Trophoblast cell (in vitro differentiated cells and primary cell): ENCODE measurements around the gene NCOA6.

Experiments used
- DNase-seq, 2 donors: peaks; one replicate each; pipeline ENCODE4 v3.0.0-alpha.2; 2016
- H2AFZ ChIP-seq: 2 replicates; pipeline ENCODE4 v1.6.1; 2013; ENCODE audit warnings: low read length, moderate library complexity, mild to moderate bottlenecking; ENCODE audit not compliant: insufficient read depth, poor library complexity
- H2AK5ac ChIP-seq: 2 replicates; pipeline ENCODE4 v1.6.1; 2013; ENCODE audit warnings: mild to moderate bottlenecking, low read length
- H2BK120ac ChIP-seq: 2 replicates; pipeline ENCODE4 v1.6.1; 2013; ENCODE audit warnings: low read length, mild to moderate bottlenecking, moderate library complexity; ENCODE audit not compliant: insufficient read depth, poor library complexity
- H2BK12ac ChIP-seq: 2 replicates; pipeline ENCODE4 v1.6.1; 2013; ENCODE audit warnings: mild to moderate bottlenecking, low read length, moderate library complexity
- H2BK5ac ChIP-seq: 2 replicates; pipeline ENCODE4 v1.6.1; 2013; ENCODE audit warnings: low read length, low read depth, moderate library complexity, mild to moderate bottlenecking; ENCODE audit not compliant: poor library complexity
- H3K14ac ChIP-seq: 2 replicates; pipeline ENCODE4 v1.6.1; 2013; ENCODE audit warnings: mild to moderate bottlenecking, low read length
- H3K18ac ChIP-seq: 2 replicates; pipeline ENCODE4 v1.6.1; 2013; ENCODE audit warnings: mild to moderate bottlenecking, low read length
- H3K23ac ChIP-seq: 2 replicates; pipeline ENCODE4 v1.6.1; 2013; ENCODE audit warnings: low read length
- H3K27ac ChIP-seq: 2 replicates; pipeline ENCODE4 v1.5.1; 2013; ENCODE audit warnings: low read depth, mild to moderate bottlenecking, inconsistent platforms, low read length, moderate library complexity
- H3K27me3 ChIP-seq: 2 replicates; pipeline ENCODE4 v1.6.1; 2013; ENCODE audit warnings: inconsistent platforms, mild to moderate bottlenecking, low read length, moderate library complexity; ENCODE audit not compliant: insufficient read depth
- H3K36me3 ChIP-seq, 2 experiments: 1 replicate in 1 of 2; 2 replicates in 1 of 2; pipeline ENCODE4 v1.6.1; 2013; ENCODE audit warnings: low read length in 2 of 2, mild to moderate bottlenecking in 2 of 2, moderate library complexity in 1 of 2; ENCODE audit not compliant: insufficient read depth in 2 of 2, control insufficient read depth in 1 of 2
- H3K4ac ChIP-seq: 2 replicates; pipeline ENCODE4 v1.6.1; 2013; ENCODE audit warnings: low read depth, mild to moderate bottlenecking, low read length, moderate library complexity
- H3K4me1 ChIP-seq, 2 experiments: 1 replicate in 1 of 2; 2 replicates in 1 of 2; pipeline ENCODE4 v1.6.1; 2013; ENCODE audit warnings: low read length in 2 of 2, mild to moderate bottlenecking in 2 of 2, moderate library complexity in 1 of 2; ENCODE audit not compliant: insufficient read depth in 2 of 2, control insufficient read depth in 1 of 2
- H3K4me2 ChIP-seq: 2 replicates; pipeline ENCODE4 v1.6.1; 2013; ENCODE audit warnings: inconsistent platforms, mild to moderate bottlenecking, low read length, moderate library complexity
- H3K4me3 ChIP-seq: 2 replicates; pipeline ENCODE4 v1.5.1; 2013; ENCODE audit warnings: mild to moderate bottlenecking, low read depth, low read length, inconsistent platforms
- H3K79me1 ChIP-seq: one replicate; pipeline ENCODE4 v1.6.1; 2013; ENCODE audit warnings: low read length
- H3K79me2 ChIP-seq: 2 replicates; pipeline ENCODE4 v1.6.1; 2013; ENCODE audit warnings: low read length, mild to moderate bottlenecking; ENCODE audit not compliant: control insufficient read depth, insufficient read depth, poor library complexity
- H3K9ac ChIP-seq: 2 replicates; pipeline ENCODE4 v1.6.1; 2013; ENCODE audit warnings: mild to moderate bottlenecking, low read length
- H3K9me3 ChIP-seq: 2 replicates; pipeline ENCODE4 v1.6.1; 2013; ENCODE audit warnings: low read depth, mild to moderate bottlenecking, control low read depth, inconsistent platforms, low read length; ENCODE audit not compliant: insufficient read depth
- H4K12ac ChIP-seq: 2 replicates; pipeline ENCODE4 v1.6.1; 2013; ENCODE audit warnings: low read depth, mild to moderate bottlenecking, low read length, moderate library complexity
- H4K8ac ChIP-seq: 2 replicates; pipeline ENCODE4 v1.6.1; 2013; ENCODE audit warnings: low read depth, mild to moderate bottlenecking, low read length, moderate library complexity
- H4K91ac ChIP-seq: one replicate; pipeline ENCODE4 v1.6.1; 2013; ENCODE audit warnings: low read depth, mild to moderate bottlenecking, low read length, moderate library complexity
- WGBS: extraction: QIAGEN DNeasy Blood & Tissue Kit; methylation state at CpG from one replicate; pipeline ENCODE4 v1.1.7; 2013; ENCODE audit warnings: missing lambda C conversion rate; ENCODE audit not compliant: insufficient read length, insufficient coverage; ENCODE audit errors: extremely low coverage; 5-methylcytosine and 5-hydroxymethylcytosine counted together

Gene NCOA6

GRCh38 chr20:34774886-34775285 is 50.6 kb downstream of the NCOA6 start:
- H3K18ac ChIP-seq, result no peak overlapping the region
- no peak overlapping the region for H2BK5ac ChIP-seq
- H2AFZ ChIP-seq, result no peak overlapping the region
- H3K9me3 ChIP-seq, result no peaks in the 10 kb centered on the region
- H3K9ac ChIP-seq, result no peak overlapping the region
- H2BK120ac ChIP-seq, result no peak overlapping the region
- H3K14ac ChIP-seq, result no peak overlapping the region
- no peak overlapping the region for H3K4me3 ChIP-seq
- no peak overlapping the region for H4K12ac ChIP-seq
- no peak overlapping the region for H3K4me2 ChIP-seq
- no peaks in the 10 kb centered on the region for H3K27me3 ChIP-seq
- no peak overlapping the region for H3K27ac ChIP-seq
- H2BK12ac ChIP-seq, result no peak overlapping the region
- H3K23ac ChIP-seq, result no peak overlapping the region
- H3K4ac ChIP-seq, result no peak overlapping the region
- no peak overlapping the region for H4K8ac ChIP-seq
- no peak overlapping the region for H2AK5ac ChIP-seq
- H3K79me2 ChIP-seq, result no peaks in the 10 kb centered on the region
- no peaks in the 10 kb centered on the region for H3K4me1 ChIP-seq
- H3K79me1 ChIP-seq, result no peaks in the 10 kb centered on the region
- no peak overlapping the region for H4K91ac ChIP-seq
- peaks cover 20 to 30% of the 10 kb centered on the region in 2 experiments for H3K36me3 ChIP-seq
- DNase-seq, result no peak

DNA sequence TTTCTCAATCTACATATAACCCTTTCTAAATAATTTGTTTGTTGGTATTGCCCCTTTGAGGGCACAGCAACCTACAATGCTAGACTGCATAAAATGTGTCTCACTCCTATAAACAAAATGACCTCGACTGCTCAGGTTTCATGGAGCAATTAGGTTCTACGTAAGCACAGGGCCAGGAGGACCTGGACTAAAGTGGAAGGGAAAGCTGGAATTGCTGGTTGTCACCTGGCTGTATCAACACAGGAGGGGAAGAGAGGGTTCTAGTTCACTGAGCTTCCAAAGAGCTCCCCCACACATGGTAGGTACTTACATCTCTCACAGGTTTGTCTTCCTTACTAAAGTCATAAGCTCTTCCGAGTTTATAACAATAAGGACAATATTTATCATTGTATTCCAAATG is 51.0 kb downstream of the NCOA6 start:
- H4K12ac ChIP-seq, result no peak overlapping the region
- H4K8ac ChIP-seq, result no peak overlapping the region
- DNase-seq, result no peak
- H3K9ac ChIP-seq, result no peak overlapping the region
- no peak overlapping the region for H2BK120ac ChIP-seq
- H2AK5ac ChIP-seq, result no peak overlapping the region
- no peaks in the 10 kb centered on the region for H3K79me1 ChIP-seq
- H3K4me3 ChIP-seq, result no peak overlapping the region
- no peak overlapping the region for H3K27ac ChIP-seq
- H2BK12ac ChIP-seq, result no peak overlapping the region
- no peak overlapping the region for H2BK5ac ChIP-seq
- H3K14ac ChIP-seq, result no peak overlapping the region
- no peak overlapping the region for H3K4me2 ChIP-seq
- WGBS, result no CpG with 5 or more reads among the region's 3 CpGs
- H2AFZ ChIP-seq, result no peak overlapping the region
- H3K9me3 ChIP-seq, result no peaks in the 10 kb centered on the region
- H3K23ac ChIP-seq, result no peak overlapping the region
- no peaks in the 10 kb centered on the region for H3K27me3 ChIP-seq
- no peaks in the 10 kb centered on the region for H3K4me1 ChIP-seq
- peaks cover 20 to 30% of the 10 kb centered on the region in 2 experiments for H3K36me3 ChIP-seq
- H3K4ac ChIP-seq, result no peak overlapping the region
- no peaks in the 10 kb centered on the region for H3K79me2 ChIP-seq
- H3K18ac ChIP-seq, result no peak overlapping the region
- H4K91ac ChIP-seq, result no peak overlapping the region

- Histone ChIP-seq H2BK120ac (no peak overlapping the region), H2BK5ac (no peak overlapping the region), H3K23ac (no peak overlapping the region), H4K12ac (no peak overlapping the region), H3K9me3 (no peaks in the 10 kb centered on the region), H3K4me3 (no peak overlapping the region), H2AK5ac (no peak overlapping the region), H3K4me2 (no peak overlapping the region), H3K36me3 (peaks cover 21 to 28% of the 10 kb centered on the region in 2 experiments), H2AFZ (no peak overlapping the region), H4K91ac (no peak overlapping the region), H3K9ac (no peak overlapping the region), H3K79me2 (no peaks in the 10 kb centered on the region), H4K8ac (no peak overlapping the region), H3K79me1 (no peaks in the 10 kb centered on the region), H3K18ac (no peak overlapping the region), H2BK12ac (no peak overlapping the region), H3K4ac (no peak overlapping the region), H3K4me1 (no peaks in the 10 kb centered on the region), H3K27ac (no peak overlapping the region), H3K14ac (no peak overlapping the region), H3K27me3 (no peaks in the 10 kb centered on the region)
- no CpG with 5 or more reads among the region's 1 CpG for WGBS
- no peak for DNase-seq
Measured at GRCh38 chr20:34773726-34774125, 51.7 kb downstream of the NCOA6 start.

GRCh38 chr20:34772437-34772836 is 53.0 kb downstream of the NCOA6 start:
- Histone ChIP-seq H3K4me1 (no peaks in the 10 kb centered on the region), H2AK5ac (no peak overlapping the region), H3K27ac (no peak overlapping the region), H3K79me2 (no peaks in the 10 kb centered on the region), H3K23ac (no peak overlapping the region), H4K91ac (no peak overlapping the region), H3K9ac (no peak overlapping the region), H2BK5ac (no peak overlapping the region), H3K4ac (no peak overlapping the region), H3K36me3 (peaks cover 19 to 32% of the 10 kb centered on the region in 2 experiments), H4K8ac (no peak overlapping the region), H3K9me3 (no peaks in the 10 kb centered on the region), H2BK120ac (no peak overlapping the region), H2BK12ac (no peak overlapping the region), H3K4me2 (no peak overlapping the region), H2AFZ (no peak overlapping the region), H3K79me1 (no peaks in the 10 kb centered on the region), H3K4me3 (no peak overlapping the region), H3K14ac (no peak overlapping the region), H3K18ac (no peak overlapping the region), H4K12ac (no peak overlapping the region), H3K27me3 (no peaks in the 10 kb centered on the region)
- DNase-seq, result no peak
- WGBS, result no CpG with 5 or more reads among the region's 3 CpGs
